B cell (primary cell): ENCODE measurements around the gene USB1.

Experiments used
- EZH2 ChIP-seq: IDR thresholded peaks from 2 replicates; pipeline ENCODE4 v1.6.1; 2012; ENCODE audit warnings: borderline replicate concordance, low read depth, mild to moderate bottlenecking, moderate library complexity, low read length; ENCODE audit not compliant: insufficient read depth, poor library complexity, severe bottlenecking
- TF ChIP-seq, protein P1 (sequence below): fragments of 200-600 bp; IDR thresholded peaks from one replicate; pipeline ENCODE4 v1.8.0; 2022; ENCODE audit warnings: antibody characterized with exemption, mild to moderate bottlenecking

GRCh38 chr16:57981636-57982035 is 19.6 kb upstream of the USB1 start:
- TF ChIP-seq, protein P1, sequence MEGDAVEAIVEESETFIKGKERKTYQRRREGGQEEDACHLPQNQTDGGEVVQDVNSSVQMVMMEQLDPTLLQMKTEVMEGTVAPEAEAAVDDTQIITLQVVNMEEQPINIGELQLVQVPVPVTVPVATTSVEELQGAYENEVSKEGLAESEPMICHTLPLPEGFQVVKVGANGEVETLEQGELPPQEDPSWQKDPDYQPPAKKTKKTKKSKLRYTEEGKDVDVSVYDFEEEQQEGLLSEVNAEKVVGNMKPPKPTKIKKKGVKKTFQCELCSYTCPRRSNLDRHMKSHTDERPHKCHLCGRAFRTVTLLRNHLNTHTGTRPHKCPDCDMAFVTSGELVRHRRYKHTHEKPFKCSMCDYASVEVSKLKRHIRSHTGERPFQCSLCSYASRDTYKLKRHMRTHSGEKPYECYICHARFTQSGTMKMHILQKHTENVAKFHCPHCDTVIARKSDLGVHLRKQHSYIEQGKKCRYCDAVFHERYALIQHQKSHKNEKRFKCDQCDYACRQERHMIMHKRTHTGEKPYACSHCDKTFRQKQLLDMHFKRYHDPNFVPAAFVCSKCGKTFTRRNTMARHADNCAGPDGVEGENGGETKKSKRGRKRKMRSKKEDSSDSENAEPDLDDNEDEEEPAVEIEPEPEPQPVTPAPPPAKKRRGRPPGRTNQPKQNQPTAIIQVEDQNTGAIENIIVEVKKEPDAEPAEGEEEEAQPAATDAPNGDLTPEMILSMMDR, result no peak
- no peak for TF ChIP-seq EZH2
